ENCODE measurements around the gene MYOF.
"Not testable (repeated sequence)": the region's sequence is repeated elsewhere in the genome, so short reads cannot be mapped to it uniquely, and the experiment has no call there.

MYOF gene

DNA sequence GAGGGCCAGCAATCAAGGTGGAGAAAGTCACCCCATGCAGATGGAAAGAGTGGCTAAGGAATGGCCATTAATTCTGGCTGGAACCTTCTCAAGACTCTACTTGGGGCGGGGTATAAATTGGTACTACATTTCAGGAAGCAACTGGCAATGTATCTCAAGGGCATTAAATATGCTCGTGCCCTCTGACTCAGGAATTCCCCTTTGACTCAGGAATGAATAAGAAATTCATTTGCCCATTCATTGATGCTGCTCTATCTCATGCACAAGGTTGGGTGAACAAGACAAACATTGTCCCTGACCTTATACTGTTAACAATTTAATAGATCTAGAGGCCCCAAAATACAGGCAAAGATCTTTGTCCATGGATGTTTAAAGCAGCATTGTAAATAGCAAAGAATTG lies 188.1 kb downstream of the MYOF start:
- in situ Hi-C loops (cut with HindIII; ENCODE audit: low sequenced_read_pairs) = loop anchor here (25.0 kb wide), 1 partner anchor 207 kb away; no protein-coding TSS in a partner anchor
- TF ChIP-seq, protein P1, sequence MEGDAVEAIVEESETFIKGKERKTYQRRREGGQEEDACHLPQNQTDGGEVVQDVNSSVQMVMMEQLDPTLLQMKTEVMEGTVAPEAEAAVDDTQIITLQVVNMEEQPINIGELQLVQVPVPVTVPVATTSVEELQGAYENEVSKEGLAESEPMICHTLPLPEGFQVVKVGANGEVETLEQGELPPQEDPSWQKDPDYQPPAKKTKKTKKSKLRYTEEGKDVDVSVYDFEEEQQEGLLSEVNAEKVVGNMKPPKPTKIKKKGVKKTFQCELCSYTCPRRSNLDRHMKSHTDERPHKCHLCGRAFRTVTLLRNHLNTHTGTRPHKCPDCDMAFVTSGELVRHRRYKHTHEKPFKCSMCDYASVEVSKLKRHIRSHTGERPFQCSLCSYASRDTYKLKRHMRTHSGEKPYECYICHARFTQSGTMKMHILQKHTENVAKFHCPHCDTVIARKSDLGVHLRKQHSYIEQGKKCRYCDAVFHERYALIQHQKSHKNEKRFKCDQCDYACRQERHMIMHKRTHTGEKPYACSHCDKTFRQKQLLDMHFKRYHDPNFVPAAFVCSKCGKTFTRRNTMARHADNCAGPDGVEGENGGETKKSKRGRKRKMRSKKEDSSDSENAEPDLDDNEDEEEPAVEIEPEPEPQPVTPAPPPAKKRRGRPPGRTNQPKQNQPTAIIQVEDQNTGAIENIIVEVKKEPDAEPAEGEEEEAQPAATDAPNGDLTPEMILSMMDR (IDR thresholded peaks at IDR 0.05; ENCODE audit: low read depth, low read length) = no peak
- no peak overlapping the region for H3K4me3 ChIP-seq (ENCODE audit: low read depth, low read length)
- DNase-seq (ENCODE audit: low read depth, low spot score) = no peak

DNA sequence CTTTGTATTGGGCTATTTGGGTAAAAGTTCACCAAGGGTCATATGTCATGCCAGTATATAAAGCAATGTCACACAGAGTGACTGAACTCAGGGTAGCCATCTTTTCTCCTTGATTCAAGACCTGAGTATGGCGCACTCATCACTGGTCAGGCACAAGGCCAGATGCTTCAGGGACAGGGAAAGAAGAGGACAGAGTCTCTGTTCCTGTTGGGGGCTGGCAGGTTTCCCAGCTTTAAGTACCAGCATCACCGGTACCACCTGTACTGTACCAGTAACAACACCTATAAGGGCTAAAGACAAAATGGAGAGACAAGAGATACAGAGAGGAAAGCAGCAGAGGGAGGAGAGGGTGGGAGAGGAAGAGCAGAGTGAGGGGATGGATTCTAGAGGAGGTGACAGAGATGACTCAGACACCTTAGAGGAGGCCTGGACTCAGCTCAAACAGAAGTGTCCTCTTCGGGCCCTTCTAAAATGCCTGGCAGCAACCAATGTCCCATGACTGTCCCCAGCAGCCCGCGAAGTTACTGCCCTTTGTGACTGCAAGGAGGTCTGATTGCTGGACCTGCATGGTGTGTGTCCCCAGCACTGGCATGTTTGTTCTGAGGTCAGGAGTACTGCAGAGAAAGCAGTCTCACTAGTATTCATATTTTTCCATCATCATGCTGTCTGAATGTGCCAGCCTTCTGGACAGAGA lies 191.3 kb downstream of the MYOF start:
- TF ChIP-seq, protein P1 (IDR thresholded peaks at IDR 0.05; ENCODE audit: low read depth, low read length) = no peak
- in situ Hi-C loops (cut with HindIII; ENCODE audit: low sequenced_read_pairs) = loop anchor here (25.0 kb wide), 1 partner anchor 204 kb away; no protein-coding TSS in a partner anchor
- no peak overlapping the region for H3K4me3 ChIP-seq (ENCODE audit: low read depth, low read length)
- DNase-seq (ENCODE audit: low read depth, low spot score) = no peak

DNA sequence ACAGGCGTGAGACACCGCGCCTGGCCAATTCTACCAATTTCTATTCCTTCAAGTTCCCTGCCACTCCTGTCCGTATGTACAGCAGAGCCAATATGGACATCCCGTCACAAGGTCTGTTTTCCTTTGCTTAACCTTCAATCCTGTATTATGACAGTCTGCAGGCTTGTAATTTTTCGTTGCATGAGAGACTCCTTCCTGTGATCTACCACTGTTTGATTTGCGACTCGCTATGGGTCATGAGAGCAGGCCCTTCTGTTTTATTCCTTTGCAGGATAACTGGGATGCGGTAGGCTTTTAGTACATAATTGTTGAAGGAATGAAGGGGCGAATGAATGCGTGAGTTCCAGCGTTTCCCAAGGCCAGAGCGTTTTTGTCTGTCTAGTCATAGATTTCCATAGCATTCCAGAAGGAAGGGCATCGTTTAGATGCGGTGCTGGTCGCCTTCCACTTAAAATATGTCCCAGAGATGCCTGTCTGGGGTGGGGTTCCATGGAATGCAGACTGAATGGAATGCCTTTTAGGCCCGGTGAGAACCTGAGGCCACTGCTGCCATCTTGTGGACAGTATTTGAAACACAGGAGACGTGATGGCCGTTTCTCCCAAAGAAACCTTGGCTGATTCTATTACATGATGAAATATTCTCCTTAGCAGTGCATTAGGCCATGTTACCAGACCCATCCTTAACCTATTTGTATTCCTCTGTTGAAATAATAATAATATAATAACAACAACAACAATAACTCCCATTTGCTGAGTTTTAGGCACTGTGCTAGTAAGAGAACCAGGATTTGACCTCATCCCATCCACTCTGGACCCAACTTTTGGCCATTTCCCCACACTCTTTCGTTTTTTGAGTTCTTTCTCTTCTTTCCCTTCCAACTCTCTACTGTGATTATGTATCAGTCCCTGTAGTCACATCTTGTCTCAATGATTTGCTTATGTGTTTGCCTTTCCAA lies 193.2 kb downstream of the MYOF start:
- no peak overlapping the region for H3K4me3 ChIP-seq (ENCODE audit: low read depth, low read length)
- TF ChIP-seq, protein P1 (IDR thresholded peaks at IDR 0.05; ENCODE audit: low read depth, low read length) = peak; percentile 74
- in situ Hi-C loops (cut with HindIII; ENCODE audit: low sequenced_read_pairs) = loop anchor here (25.0 kb wide), 1 partner anchor 202 kb away; no protein-coding TSS in a partner anchor
- peak; percentile 82 for DNase-seq (ENCODE audit: low read depth, low spot score)

DNA sequence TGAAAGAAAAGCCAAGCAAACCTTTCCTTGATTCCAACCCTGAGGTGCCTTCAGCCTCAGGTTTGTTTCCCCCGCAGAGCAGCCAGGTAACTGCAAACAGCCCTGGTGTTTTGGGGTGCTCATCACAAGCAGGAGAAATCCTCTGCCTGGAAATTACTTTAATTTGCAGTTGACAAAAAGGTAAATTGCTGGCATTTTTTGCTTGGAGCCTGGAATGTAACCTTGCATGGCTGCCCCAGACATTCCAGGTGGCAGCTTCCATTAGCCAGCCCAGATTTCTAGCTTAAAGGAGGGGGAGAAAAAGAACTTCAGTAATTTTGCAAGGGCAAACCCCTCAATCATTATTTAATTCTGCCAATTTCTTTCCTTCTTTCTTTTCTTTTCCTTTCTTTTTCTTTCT lies 194.4 kb downstream of the MYOF start:
- H3K4me3 ChIP-seq (ENCODE audit: low read depth, low read length) = no peak overlapping the region
- no peak for DNase-seq (ENCODE audit: low read depth, low spot score)
- TF ChIP-seq, protein P1 (IDR thresholded peaks at IDR 0.05; ENCODE audit: low read depth, low read length) = no peak
- in situ Hi-C loops (cut with HindIII; ENCODE audit: low sequenced_read_pairs) = loop anchor here (25.0 kb wide), 1 partner anchor 200 kb away; no protein-coding TSS in a partner anchor

DNA sequence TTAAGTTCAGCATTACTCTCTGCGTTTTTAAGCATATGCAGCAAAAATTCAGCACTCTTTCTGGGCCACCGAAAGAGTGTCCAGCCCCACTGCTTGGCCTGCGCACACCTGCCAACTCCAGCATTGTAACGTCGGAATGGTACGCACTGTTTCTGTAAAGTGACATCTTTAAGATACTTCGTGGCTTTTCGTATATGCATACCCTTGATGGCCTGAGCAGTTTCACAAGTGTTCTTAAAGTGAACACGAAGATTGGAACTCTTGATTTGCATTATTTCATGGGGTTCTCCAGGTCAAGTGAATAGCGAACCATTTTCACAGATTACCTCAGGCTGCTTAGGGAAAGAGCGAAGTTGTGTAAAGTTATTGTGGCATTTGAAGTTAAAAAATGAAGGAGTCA lies 197.9 kb downstream of the MYOF start:
- not testable (repeated sequence) for DNase-seq (ENCODE audit: low read depth, low spot score); H3K4me3 ChIP-seq (ENCODE audit: low read depth, low read length)
- in situ Hi-C loops (cut with HindIII; ENCODE audit: low sequenced_read_pairs) = loop anchor here (25.0 kb wide), 1 partner anchor 197 kb away; no protein-coding TSS in a partner anchor

DNA sequence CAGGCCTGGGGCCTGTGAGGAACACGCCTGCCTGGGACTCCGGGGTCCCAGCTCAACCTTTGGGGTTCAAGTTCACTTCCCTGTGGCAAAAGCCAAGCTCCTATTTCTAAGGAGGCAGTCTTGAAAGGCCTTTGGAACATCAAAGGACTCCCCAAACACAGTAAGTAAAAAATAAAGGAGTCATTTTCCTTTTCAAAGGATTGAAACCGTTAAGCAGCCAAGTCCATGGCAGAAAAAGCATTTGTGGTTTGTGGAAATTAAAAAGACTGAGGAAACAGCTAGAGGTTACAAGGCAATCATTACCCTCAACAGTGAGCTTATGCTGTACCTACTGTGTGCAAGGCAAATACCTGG lies 200.8 kb downstream of the MYOF start:
- no peak for DNase-seq (ENCODE audit: low read depth, low spot score)
- H3K4me3 ChIP-seq (ENCODE audit: low read depth, low read length) = no peak overlapping the region

More for the DNA sequence above, 200.8 kb downstream of the MYOF start:
- TF ChIP-seq, protein P1 (IDR thresholded peaks at IDR 0.05; ENCODE audit: low read depth, low read length) = no peak
- in situ Hi-C loops (cut with HindIII; ENCODE audit: low sequenced_read_pairs) = loop anchor here (25.0 kb wide), 1 partner anchor 194 kb away; no protein-coding TSS in a partner anchor

All from astrocyte of the spinal cord (primary cell).